Calu3 (cell line): ENCODE data around the gene CUTC. TPM values are rescaled to one million over a fixed set of nuclear protein-coding genes. Genes with fewer than 3 reads are reported as not detected.

Experiments
- BruUV-seq: library from RNA; stranded (reverse); fragments of 400-500 nt; replicated peaks from 2 replicates; lab custom pipeline; 2021; lab: Mats Ljungman, UMichigan
- CTCF ChIA-PET: fragments of 300-600 bp; sonication (Branson Sonifier 250); formaldehyde crosslinking; loops from one replicate; lab custom pipeline; 2022; ENCODE audit warnings: antibody characterized with exemption; lab: Charles Lee
- DNase-seq: peaks from one replicate; pipeline ENCODE4 v3.0.0; 2022
- H3K27ac Mint-ChIP-seq: one replicate; pipeline ENCODE4 v1.8.0; 2022; ENCODE audit warnings: mixed read lengths; ENCODE audit not compliant: unreplicated experiment
- H3K27me3 Mint-ChIP-seq: one replicate; pipeline ENCODE4 v1.8.0; 2022; ENCODE audit warnings: mixed read lengths; ENCODE audit not compliant: unreplicated experiment
- H3K36me3 Mint-ChIP-seq: one replicate; pipeline ENCODE4 v1.8.0; 2022; ENCODE audit warnings: mild to moderate bottlenecking, moderate library complexity, mixed read lengths; ENCODE audit not compliant: insufficient read depth, unreplicated experiment
- H3K4me1 Mint-ChIP-seq: one replicate; pipeline ENCODE4 v1.8.0; 2022; ENCODE audit warnings: mild to moderate bottlenecking, low read depth, mixed read lengths; ENCODE audit not compliant: unreplicated experiment
- H3K4me3 Mint-ChIP-seq: one replicate; pipeline ENCODE4 v1.8.0; 2022; ENCODE audit warnings: mild to moderate bottlenecking, low read depth, moderate library complexity, mixed read lengths; ENCODE audit not compliant: unreplicated experiment
- H3K9me3 Mint-ChIP-seq: one replicate; pipeline ENCODE4 v1.8.0; 2022; ENCODE audit warnings: low read depth, mixed read lengths; ENCODE audit not compliant: unreplicated experiment
- CTCF ChIP-seq: fragments of 200-600 bp; IDR thresholded peaks from one replicate; pipeline ENCODE4 v1.8.0; 2022; ENCODE audit warnings: antibody characterized with exemption; ENCODE audit not compliant: unreplicated experiment
- intact Hi-C: fragments of 100-400 bp; cut with micrococcal nuclease; formaldehyde crosslinking; loops from one replicate; pipeline ENCODE4 v1.10.0; 2022; ENCODE audit not compliant: unreplicated experiment
- total RNA-seq: library from RNA; stranded (reverse); gene quantifications from 2 replicates; pipeline ENCODE4 v1.2.3, GENCODE V29; 2022

The CUTC gene
- total RNA-seq, 1 experiment from 2014 or later, result 9.3 TPM

- no TSS peak for BruUV-seq
- Mint-ChIP-seq H3K27me3 (no peaks in the 10 kb centered on the region), H3K27ac (peak overlapping the region; percentile 86), H3K4me1 (peaks cover 74% of the 10 kb centered on the region), H3K4me3 (peak overlapping the region; percentile 49), H3K36me3 (no peaks in the 10 kb centered on the region), H3K9me3 (no peaks in the 10 kb centered on the region)
- intact Hi-C loops, result no loop called here
- no peak for DNase-seq
- TF ChIP-seq CTCF, result no peak
- CTCF ChIA-PET, result interaction anchor here (0.6 kb wide), 1 partner anchor 425 kb away, joined by 4 read pairs; no protein-coding TSS in a partner anchor
Measured at GRCh38 chr10:99779335-99779734, 47.3 kb downstream of the CUTC start.

DNA sequence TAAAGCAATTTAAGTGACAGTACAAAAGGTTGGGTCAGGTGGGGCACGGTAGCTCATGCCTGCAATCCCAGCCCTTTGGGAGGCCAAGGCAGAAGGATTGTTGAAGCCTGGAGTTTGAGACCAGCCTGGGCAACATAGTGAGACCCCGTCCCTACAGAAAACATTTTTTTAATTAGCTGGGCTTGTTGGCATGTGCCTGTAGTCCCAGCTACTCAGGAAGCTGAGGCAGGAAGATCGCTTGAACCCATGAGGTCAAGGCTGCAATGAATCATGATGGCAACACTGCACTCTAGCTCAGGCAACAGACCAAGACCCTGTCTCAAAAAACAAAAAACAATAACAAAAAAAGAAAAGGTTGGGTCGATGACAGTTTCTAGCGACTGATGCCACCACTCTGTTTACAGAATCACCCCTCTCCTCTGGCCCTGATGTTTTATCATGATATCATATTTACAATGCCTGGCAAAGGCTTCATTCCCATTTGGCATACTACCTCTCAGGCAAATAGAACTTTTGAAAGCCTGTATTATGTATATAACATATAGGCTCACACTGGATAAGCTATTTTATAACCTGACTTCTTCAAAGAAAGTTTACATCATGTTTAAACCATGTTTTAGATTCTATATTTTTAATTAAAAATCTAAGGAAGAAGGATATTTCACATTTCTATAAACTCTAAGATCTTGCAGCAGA is 49.8 kb downstream of the CUTC start:
- no peak for DNase-seq
- H3K4me3 Mint-ChIP-seq, result peak overlapping the region; percentile 43
- no peak overlapping the region for H3K27ac Mint-ChIP-seq
- TF ChIP-seq CTCF, result no peak
- peaks cover 4% of the 10 kb centered on the region for H3K36me3 Mint-ChIP-seq
- intact Hi-C loops, result loop anchor here (2.0 kb wide), 1 partner anchor 49 kb away; the partner anchor contains the start of genes COX15 and CUTC
- H3K4me1 Mint-ChIP-seq, result peaks cover 84% of the 10 kb centered on the region
- CTCF ChIA-PET, result no interaction called here
- H3K27me3 Mint-ChIP-seq, result no peaks in the 10 kb centered on the region
- BruUV-seq, result no TSS peak
- peaks cover 4% of the 10 kb centered on the region for H3K9me3 Mint-ChIP-seq

- intact Hi-C loops, result loop anchor here (2.0 kb wide), 1 partner anchor 50 kb away; the partner anchor contains the start of genes COX15 and CUTC
- peaks cover 4% of the 10 kb centered on the region for H3K36me3 Mint-ChIP-seq
- DNase-seq, result no peak
- H3K27ac Mint-ChIP-seq, result peak within 1 kb of the TSS; percentile 38
- H3K27me3 Mint-ChIP-seq, result no peaks in the 10 kb centered on the region
- CTCF ChIA-PET, result no interaction called here
- peak within 1 kb of the TSS; percentile 43 for H3K4me3 Mint-ChIP-seq
- peaks cover 76% of the 10 kb centered on the region for H3K4me1 Mint-ChIP-seq
- BruUV-seq, result no TSS peak
- no peak for TF ChIP-seq CTCF
- peaks cover 4% of the 10 kb centered on the region for H3K9me3 Mint-ChIP-seq
Measured at GRCh38 chr10:99782447-99783286, 50.6 kb downstream of the CUTC start, which contains the start of gene ABCC2. Gene ABCC2 (plus strand): TSS chr10:99782640. CDS start chr10:99782845, 205 bp downstream.

GRCh38 chr10:99784016-99784726 is 52.1 kb downstream of the CUTC start:
- TF ChIP-seq CTCF, result no peak
- no TSS peak for BruUV-seq
- Mint-ChIP-seq H3K36me3 (peaks cover 4% of the 10 kb centered on the region), H3K4me3 (no peak overlapping the region), H3K4me1 (peaks cover 61% of the 10 kb centered on the region), H3K27me3 (no peaks in the 10 kb centered on the region), H3K27ac (peak overlapping the region; percentile 61), H3K9me3 (peaks cover 4% of the 10 kb centered on the region)
- intact Hi-C loops, result no loop called here
- CTCF ChIA-PET, result interaction anchor here (0.6 kb wide), 1 partner anchor 190 kb away, joined by 5 read pairs; no protein-coding TSS in a partner anchor
- no peak for DNase-seq
